ENCODE measurements around the gene DHFR2. TPM values are rescaled to one million over a fixed set of nuclear protein-coding genes. Genes with fewer than 3 reads are reported as not detected.

DHFR2 gene
- total RNA-seq, 1 experiment from 2014 or later = 7.9 TPM

DNA sequence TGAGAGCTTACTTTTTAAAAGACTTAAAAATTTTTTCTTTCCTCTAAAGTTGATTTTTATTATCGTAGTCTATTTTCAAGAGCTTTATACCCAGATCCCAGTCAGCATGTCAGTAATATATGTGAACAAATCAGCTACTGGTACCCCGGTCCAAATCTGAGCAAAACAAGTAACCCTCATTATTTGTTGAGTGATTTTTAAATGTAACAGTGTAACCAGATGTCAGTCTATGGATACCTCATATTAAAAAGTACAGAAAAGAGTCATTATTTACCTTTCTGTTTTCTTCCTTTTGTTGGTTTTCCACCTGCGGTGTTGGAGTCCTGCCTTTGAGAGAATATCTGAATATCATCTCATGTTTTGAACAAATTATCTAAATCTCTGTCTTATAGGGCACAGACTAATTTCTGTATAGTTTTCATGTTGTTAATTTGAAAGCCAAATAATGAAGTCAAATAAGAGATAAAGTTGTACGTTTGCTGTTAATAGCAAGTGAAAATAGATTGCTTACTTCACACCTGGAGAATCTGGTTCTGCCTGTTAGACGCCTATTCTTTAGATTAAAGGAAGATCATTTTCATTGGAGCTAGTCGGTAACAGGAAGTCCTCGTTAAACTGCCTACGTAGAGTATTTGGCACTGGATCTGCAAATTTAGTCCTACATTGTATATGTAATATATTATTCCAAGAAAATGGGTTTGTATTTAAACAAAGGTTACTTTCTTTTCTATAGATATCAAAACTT, 34.5 kb downstream of the DHFR2 start, which contains the start of gene STX19:
STX19 (minus strand) TSS at position 505 of the 745 bp plus-strand sequence. CDS start 13,328 bp downstream, outside the sequence.
- Histone ChIP-seq H3K9me3 (ENCODE audit: low read length) (no peaks in the 10 kb centered on the region), H3K4me2 (ENCODE audit: low read depth, low read length, poor library complexity, severe bottlenecking) (no peak within 1 kb of the TSS), H2AFZ (ENCODE audit: low read length) (no peak within 1 kb of the TSS), H3K27ac (ENCODE audit: low read length) (no peak within 1 kb of the TSS), H3K36me3 (ENCODE audit: insufficient read depth, low read length) (peaks cover under 1% of the 10 kb centered on the region; the same call in 1 of the 2 replicates), H3K79me2 (ENCODE audit: low read length) (peaks cover 25% of the 10 kb centered on the region), H4K20me1 (ENCODE audit: insufficient read depth, low read depth, low read length) (no peaks in the 10 kb centered on the region), H3K4me1 (ENCODE audit: low read length) (no peaks in the 10 kb centered on the region), H3K27me3 (ENCODE audit: low read length) (no peaks in the 10 kb centered on the region), H3K4me3 (ENCODE audit: low read length) (no peak within 1 kb of the TSS), H3K9me2 (replicated peaks; ENCODE audit: insufficient read depth, low read length) (no peaks in the 10 kb centered on the region), H3K9ac (ENCODE audit: low read length) (no peak within 1 kb of the TSS)
- no peak for DNase-seq

GRCh38 chr3:94026623-94027022, 36.1 kb downstream of the DHFR2 start:
- Histone ChIP-seq H3K9ac (ENCODE audit: low read length) (no peak overlapping the region), H3K27ac (ENCODE audit: low read length) (no peak overlapping the region), H3K4me3 (ENCODE audit: low read length) (no peak overlapping the region), H2AFZ (ENCODE audit: low read length) (no peak overlapping the region), H3K9me3 (ENCODE audit: low read length) (no peaks in the 10 kb centered on the region), H3K9me2 (replicated peaks; ENCODE audit: insufficient read depth, low read length) (no peaks in the 10 kb centered on the region), H3K36me3 (ENCODE audit: insufficient read depth, low read length) (peaks cover 4% of the 10 kb centered on the region; the same call in 1 of the 2 replicates), H4K20me1 (ENCODE audit: insufficient read depth, low read depth, low read length) (no peaks in the 10 kb centered on the region), H3K27me3 (ENCODE audit: low read length) (no peaks in the 10 kb centered on the region), H3K4me2 (ENCODE audit: low read depth, low read length, poor library complexity, severe bottlenecking) (no peak overlapping the region), H3K4me1 (ENCODE audit: low read length) (no peaks in the 10 kb centered on the region), H3K79me2 (ENCODE audit: low read length) (peaks cover 31% of the 10 kb centered on the region)
- no peak for DNase-seq

GRCh38 chr3:94024385-94024784, 38.3 kb downstream of the DHFR2 start:
- no peak for DNase-seq
- no peak overlapping the region for H3K4me3 ChIP-seq (ENCODE audit: low read length)
- H3K9me3 ChIP-seq (ENCODE audit: low read length) = no peaks in the 10 kb centered on the region
- H3K27me3 ChIP-seq (ENCODE audit: low read length) = no peaks in the 10 kb centered on the region
- H3K9me2 ChIP-seq (replicated peaks; ENCODE audit: insufficient read depth, low read length) = no peaks in the 10 kb centered on the region
- peaks cover 4% of the 10 kb centered on the region; the same call in 1 of the 2 replicates for H3K36me3 ChIP-seq (ENCODE audit: insufficient read depth, low read length)
- no peak overlapping the region for H3K9ac ChIP-seq (ENCODE audit: low read length)
- no peaks in the 10 kb centered on the region for H4K20me1 ChIP-seq (ENCODE audit: insufficient read depth, low read depth, low read length)
- no peak overlapping the region for H2AFZ ChIP-seq (ENCODE audit: low read length)
- H3K4me2 ChIP-seq (ENCODE audit: low read depth, low read length, poor library complexity, severe bottlenecking) = no peak overlapping the region
- no peaks in the 10 kb centered on the region for H3K4me1 ChIP-seq (ENCODE audit: low read length)
- H3K79me2 ChIP-seq (ENCODE audit: low read length) = peaks cover 39% of the 10 kb centered on the region
- H3K27ac ChIP-seq (ENCODE audit: low read length) = no peak overlapping the region

DNA sequence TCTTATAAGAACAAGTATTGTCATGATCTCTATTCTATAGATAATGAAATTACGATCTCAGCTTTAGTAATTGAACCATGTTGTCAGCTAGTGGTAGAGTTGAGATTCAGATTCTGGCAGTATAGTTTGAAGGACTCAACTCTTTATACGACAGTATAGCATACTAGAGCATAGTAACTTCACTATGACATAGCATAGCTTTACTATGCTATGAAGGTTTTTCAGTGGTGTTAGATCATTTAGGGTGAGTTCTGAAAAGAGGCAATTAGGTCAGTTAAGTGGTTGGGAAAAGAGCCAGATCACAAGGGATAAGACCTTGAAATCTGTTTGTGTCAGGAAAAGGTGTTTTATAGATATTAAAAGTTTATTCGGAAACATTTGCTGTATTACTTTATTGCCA, 42.4 kb downstream of the DHFR2 start:
- Histone ChIP-seq H3K9me3 (ENCODE audit: low read length) (no peaks in the 10 kb centered on the region), H2AFZ (ENCODE audit: low read length) (no peak overlapping the region), H3K27me3 (ENCODE audit: low read length) (no peaks in the 10 kb centered on the region), H3K27ac (ENCODE audit: low read length) (no peak overlapping the region), H3K79me2 (ENCODE audit: low read length) (peaks cover 27% of the 10 kb centered on the region), H3K4me1 (ENCODE audit: low read length) (no peaks in the 10 kb centered on the region; the same call in 1 of the 2 replicates), H3K36me3 (ENCODE audit: insufficient read depth, low read length) (peaks cover 7% of the 10 kb centered on the region; the same call in 1 of the 2 replicates), H3K4me3 (ENCODE audit: low read length) (no peak overlapping the region), H4K20me1 (ENCODE audit: insufficient read depth, low read depth, low read length) (no peaks in the 10 kb centered on the region), H3K9ac (ENCODE audit: low read length) (no peak overlapping the region), H3K4me2 (ENCODE audit: low read depth, low read length, poor library complexity, severe bottlenecking) (no peak overlapping the region), H3K9me2 (replicated peaks; ENCODE audit: insufficient read depth, low read length) (no peaks in the 10 kb centered on the region)
- DNase-seq = no peak

DNA sequence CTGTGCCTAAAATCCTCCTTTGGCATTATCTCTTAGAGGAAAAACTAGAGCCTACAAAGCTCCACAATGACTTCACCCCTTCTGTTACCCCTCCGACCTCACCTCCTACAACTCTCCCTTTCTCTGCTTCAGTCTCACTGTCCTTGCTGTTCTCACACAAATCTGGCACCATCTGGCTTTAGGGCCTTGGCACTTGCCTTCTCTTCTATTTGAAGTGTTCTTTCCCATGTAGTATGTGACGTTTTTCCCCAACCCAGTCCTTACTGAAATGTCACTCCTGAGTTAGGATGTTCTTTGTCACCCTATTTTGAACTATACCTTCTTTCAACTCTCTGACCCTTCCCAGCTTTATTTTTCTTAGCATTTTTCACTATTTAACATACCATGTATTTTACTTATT, 43.1 kb downstream of the DHFR2 start:
- H3K9me2 ChIP-seq (replicated peaks; ENCODE audit: insufficient read depth, low read length) = no peaks in the 10 kb centered on the region
- H3K79me2 ChIP-seq (ENCODE audit: low read length) = peaks cover 29% of the 10 kb centered on the region
- H3K4me2 ChIP-seq (ENCODE audit: low read depth, low read length, poor library complexity, severe bottlenecking) = no peak overlapping the region
- no peak for DNase-seq
- peaks cover 7% of the 10 kb centered on the region; the same call in 1 of the 2 replicates for H3K36me3 ChIP-seq (ENCODE audit: insufficient read depth, low read length)
- no peaks in the 10 kb centered on the region for H3K27me3 ChIP-seq (ENCODE audit: low read length)
- no peak overlapping the region for H3K27ac ChIP-seq (ENCODE audit: low read length)
- H4K20me1 ChIP-seq (ENCODE audit: insufficient read depth, low read depth, low read length) = no peaks in the 10 kb centered on the region
- H2AFZ ChIP-seq (ENCODE audit: low read length) = no peak overlapping the region
- no peak overlapping the region for H3K9ac ChIP-seq (ENCODE audit: low read length)
- no peaks in the 10 kb centered on the region; the same call in 1 of the 2 replicates for H3K4me1 ChIP-seq (ENCODE audit: low read length)
- no peaks in the 10 kb centered on the region for H3K9me3 ChIP-seq (ENCODE audit: low read length)
- no peak overlapping the region for H3K4me3 ChIP-seq (ENCODE audit: low read length)

DNA sequence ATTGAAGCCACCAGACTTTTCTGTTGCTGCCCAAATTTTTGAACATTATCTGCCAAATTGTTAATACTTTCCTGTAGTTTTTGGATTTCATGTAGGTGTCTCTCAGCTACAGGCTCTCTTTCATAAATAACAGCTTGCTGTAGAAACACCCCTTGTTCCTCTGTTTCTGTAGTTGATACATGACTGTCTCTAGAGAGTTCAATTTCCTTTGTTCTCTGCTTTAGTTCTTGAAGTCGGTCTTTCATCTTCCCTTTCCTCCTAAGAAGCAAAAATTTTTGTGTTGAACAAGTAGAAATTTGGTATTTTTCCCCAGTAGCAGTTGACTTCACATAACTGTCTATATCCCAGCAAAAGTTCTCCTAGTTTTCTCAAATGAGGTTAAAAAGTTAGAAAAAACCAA, 47.7 kb downstream of the DHFR2 start:
- H4K20me1 ChIP-seq (ENCODE audit: insufficient read depth, low read depth, low read length) = no peaks in the 10 kb centered on the region
- DNase-seq = no peak

DNA sequence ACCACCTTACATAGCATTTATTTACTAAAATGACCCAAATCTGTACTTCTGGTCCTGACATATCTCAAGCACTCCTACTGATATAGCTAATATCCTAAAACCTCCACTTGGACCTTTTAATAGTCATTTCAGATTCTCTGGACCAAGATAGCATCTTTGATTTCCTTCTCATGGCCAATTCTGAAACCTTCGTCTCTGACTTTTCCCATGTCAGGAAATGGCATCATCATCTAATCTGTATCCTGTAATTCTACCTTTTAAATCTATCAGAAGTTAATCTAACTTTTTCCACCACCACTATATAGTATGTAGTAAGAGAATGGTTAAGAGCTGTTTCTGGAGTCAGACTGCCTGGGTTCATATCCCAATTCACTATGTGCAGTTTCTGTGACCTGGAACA, 50.5 kb downstream of the DHFR2 start:
- DNase-seq = no peak
- Histone ChIP-seq H4K20me1 (ENCODE audit: insufficient read depth, low read depth, low read length) (no peaks in the 10 kb centered on the region), H3K36me3 (ENCODE audit: insufficient read depth, low read length) (peaks cover 10% of the 10 kb centered on the region; the same call in 1 of the 2 replicates), H3K4me3 (ENCODE audit: low read length) (no peak overlapping the region), H3K9ac (ENCODE audit: low read length) (no peak overlapping the region), H3K4me1 (ENCODE audit: low read length) (peaks cover 5% of the 10 kb centered on the region; the same call in 1 of the 2 replicates), H3K4me2 (ENCODE audit: low read depth, low read length, poor library complexity, severe bottlenecking) (no peak overlapping the region), H2AFZ (ENCODE audit: low read length) (no peak overlapping the region), H3K79me2 (ENCODE audit: low read length) (peaks cover 26% of the 10 kb centered on the region; the same call in 1 of the 2 replicates), H3K27me3 (ENCODE audit: low read length) (no peaks in the 10 kb centered on the region), H3K9me3 (ENCODE audit: low read length) (no peaks in the 10 kb centered on the region), H3K27ac (ENCODE audit: low read length) (no peak overlapping the region), H3K9me2 (replicated peaks; ENCODE audit: insufficient read depth, low read length) (no peaks in the 10 kb centered on the region)

More for the DNA sequence above, 47.7 kb downstream of the DHFR2 start:
- H3K9me2 ChIP-seq (replicated peaks; ENCODE audit: insufficient read depth, low read length) = no peaks in the 10 kb centered on the region
- no peaks in the 10 kb centered on the region for H3K9me3 ChIP-seq (ENCODE audit: low read length)
- no peak overlapping the region for H3K4me3 ChIP-seq (ENCODE audit: low read length)
- H3K79me2 ChIP-seq (ENCODE audit: low read length) = peaks cover 17% of the 10 kb centered on the region; the same call in 1 of the 2 replicates
- no peaks in the 10 kb centered on the region; the same call in 1 of the 2 replicates for H3K4me1 ChIP-seq (ENCODE audit: low read length)
- no peaks in the 10 kb centered on the region for H3K27me3 ChIP-seq (ENCODE audit: low read length)
- H3K4me2 ChIP-seq (ENCODE audit: low read depth, low read length, poor library complexity, severe bottlenecking) = no peak overlapping the region
- H3K36me3 ChIP-seq (ENCODE audit: insufficient read depth, low read length) = 0 out of 2 replicates have a peak, but pooled peaks cover 6% of the 10 kb centered on the region
- H2AFZ ChIP-seq (ENCODE audit: low read length) = no peak overlapping the region
- no peak overlapping the region for H3K9ac ChIP-seq (ENCODE audit: low read length)
- no peak overlapping the region for H3K27ac ChIP-seq (ENCODE audit: low read length)

DNA sequence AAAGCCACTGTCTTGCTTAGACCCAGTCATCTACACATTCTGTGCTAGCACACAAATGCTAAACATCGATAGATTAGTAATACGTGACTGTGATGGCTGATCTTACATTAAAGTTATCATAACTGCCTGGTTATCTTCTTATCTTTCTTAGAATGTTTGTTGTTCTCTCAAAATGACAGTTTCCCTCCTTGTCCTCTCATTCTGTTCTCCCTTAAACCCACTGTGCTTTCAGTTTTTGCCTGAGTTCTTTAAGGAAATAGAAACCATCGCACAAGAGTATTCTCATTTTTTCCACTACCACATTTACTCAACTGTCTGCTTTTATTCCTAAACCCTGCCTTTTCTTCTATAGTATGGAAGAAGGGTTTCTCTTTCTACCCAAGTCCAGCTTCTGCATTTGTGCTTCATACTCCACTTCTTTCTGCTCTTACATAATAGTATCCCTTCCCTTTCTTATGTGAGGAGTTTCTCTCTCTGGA, 51.4 kb downstream of the DHFR2 start:
- Histone ChIP-seq H3K27me3 (ENCODE audit: low read length) (no peaks in the 10 kb centered on the region), H4K20me1 (ENCODE audit: insufficient read depth, low read depth, low read length) (no peaks in the 10 kb centered on the region), H3K9me3 (ENCODE audit: low read length) (no peaks in the 10 kb centered on the region), H3K79me2 (ENCODE audit: low read length) (peaks cover 35% of the 10 kb centered on the region), H3K27ac (ENCODE audit: low read length) (no peak overlapping the region), H3K4me3 (ENCODE audit: low read length) (no peak overlapping the region), H3K9ac (ENCODE audit: low read length) (no peak overlapping the region), H3K36me3 (ENCODE audit: insufficient read depth, low read length) (peaks cover 20% of the 10 kb centered on the region), H2AFZ (ENCODE audit: low read length) (no peak overlapping the region), H3K4me2 (ENCODE audit: low read depth, low read length, poor library complexity, severe bottlenecking) (no peak overlapping the region), H3K9me2 (replicated peaks; ENCODE audit: insufficient read depth, low read length) (no peaks in the 10 kb centered on the region), H3K4me1 (ENCODE audit: low read length) (peaks cover 5% of the 10 kb centered on the region; the same call in 1 of the 2 replicates)
- DNase-seq = no peak
